Activated naive CD4-positive, alpha-beta T cell treated with anti-CD3 and anti-CD28 coated beads, Interleukin-2, amount 50 U/mL, for 72 hours (primary cell): ENCODE measurements around the gene APOA5. TPM values are rescaled to one million over a fixed set of nuclear protein-coding genes. Genes with fewer than 3 reads are reported as not detected.

Source experiments
- ATAC-seq, 2 donors: fragments of 150-1000 bp; cut with Tn5 transposase; 2 replicates each; pipeline ENCODE4 v1.10.0; 2021; ENCODE audit warnings: mild to moderate bottlenecking in 2 of 2, moderate library complexity in 2 of 2
- DNase-seq, 2 donors: peaks; one replicate each; pipeline ENCODE4 v3.0.0; 2021 to 2022; ENCODE audit warnings: low spot score in 2 of 2
- H3K27ac Mint-ChIP-seq, 2 donors: one replicate each; pipeline ENCODE4 v1.8.0; 2022; ENCODE audit warnings: mild to moderate bottlenecking in 2 of 2, mixed read lengths in 2 of 2
- H3K36me3 Mint-ChIP-seq, 2 donors: one replicate each; pipeline ENCODE4 v1.8.0; 2022; ENCODE audit warnings: mixed read lengths in 2 of 2
- H3K9me3 Mint-ChIP-seq, 2 donors: one replicate each; pipeline ENCODE4 v1.8.0; 2022; ENCODE audit warnings: mixed read lengths in 2 of 2
- total RNA-seq, 2 donors: library from RNA; stranded (reverse); gene quantifications; one replicate each; pipeline ENCODE4 v1.2.3, GENCODE V29; 2022

The APOA5 gene
- total RNA-seq, 2 donors from 2014 or later = not detected

GRCh38 chr11:116830184-116830912, 38.7 kb upstream of the APOA5 start:
- no peak for DNase-seq
- Mint-ChIP-seq H3K36me3 (no peaks in the 10 kb centered on the region), H3K27ac (no peak overlapping the region), H3K9me3 (no peaks in the 10 kb centered on the region)
- ATAC-seq = no peak

- Mint-ChIP-seq H3K36me3 (no peaks in the 10 kb centered on the region), H3K27ac (no peak within 1 kb of the TSS), H3K9me3 (no peaks in the 10 kb centered on the region)
- DNase-seq (no peak), ATAC-seq (no peak)
These were observed 38.0 kb upstream of the APOA5 start, which contains the start of gene APOC3 for GRCh38 chr11:116829525-116830183. TSS of gene APOC3 (plus strand) at chr11:116829907. CDS start at chr11:116830583, 676 bp downstream.

GRCh38 chr11:116828632-116829524, 37.2 kb upstream of the APOA5 start:
- ATAC-seq (no peak), DNase-seq (no peak)
- Mint-ChIP-seq H3K9me3 (no peaks in the 10 kb centered on the region), H3K36me3 (no peaks in the 10 kb centered on the region), H3K27ac (no peak overlapping the region)

- no peaks in the 10 kb centered on the region for H3K9me3 Mint-ChIP-seq
- ATAC-seq (no peak), DNase-seq (peak in 1 of 2 donors; percentile 53)
- H3K36me3 Mint-ChIP-seq = no peaks in the 10 kb centered on the region
- no peak overlapping the region for H3K27ac Mint-ChIP-seq
These were observed 35.8 kb upstream of the APOA5 start for GRCh38 chr11:116827461-116827860.

- peak in 1 of 2 donors; percentile 48 for DNase-seq
- no peak for ATAC-seq
- Mint-ChIP-seq H3K27ac (no peak overlapping the region), H3K9me3 (no peaks in the 10 kb centered on the region), H3K36me3 (no peaks in the 10 kb centered on the region)
These were observed 35.2 kb upstream of the APOA5 start for GRCh38 chr11:116826751-116827431.

GRCh38 chr11:116825854-116826750, 34.4 kb upstream of the APOA5 start:
- ATAC-seq = no peak
- no peak overlapping the region for H3K27ac Mint-ChIP-seq
- no peaks in the 10 kb centered on the region for H3K9me3 Mint-ChIP-seq
- no peaks in the 10 kb centered on the region for H3K36me3 Mint-ChIP-seq
- DNase-seq = no peak

GRCh38 chr11:116825434-116825833, 33.8 kb upstream of the APOA5 start:
- no peaks in the 10 kb centered on the region for H3K36me3 Mint-ChIP-seq
- no peaks in the 10 kb centered on the region for H3K9me3 Mint-ChIP-seq
- H3K27ac Mint-ChIP-seq = no peak overlapping the region
- ATAC-seq (no peak), DNase-seq (no peak)

- H3K27ac Mint-ChIP-seq = no peak within 1 kb of the TSS
- DNase-seq (no peak), ATAC-seq (no peak)
These were observed 31.6 kb upstream of the APOA5 start, which contains the start of gene APOA4 for GRCh38 chr11:116823031-116823843. TSS of gene APOA4 (minus strand) at chr11:116823304. CDS start at chr11:116823191, 113 bp downstream.

GRCh38 chr11:116822575-116822974, 30.9 kb upstream of the APOA5 start:
- no peak overlapping the region for H3K27ac Mint-ChIP-seq
- ATAC-seq (no peak), DNase-seq (no peak)
- no peaks in the 10 kb centered on the region for H3K36me3 Mint-ChIP-seq
- H3K9me3 Mint-ChIP-seq = no peaks in the 10 kb centered on the region

More at GRCh38 chr11:116823031-116823843, 31.6 kb upstream of the APOA5 start, which contains the start of gene APOA4:
- H3K9me3 Mint-ChIP-seq = no peaks in the 10 kb centered on the region
- no peaks in the 10 kb centered on the region for H3K36me3 Mint-ChIP-seq

GRCh38 chr11:116821050-116821918, 29.6 kb upstream of the APOA5 start:
- Mint-ChIP-seq H3K36me3 (no peaks in the 10 kb centered on the region), H3K27ac (no peak overlapping the region), H3K9me3 (no peaks in the 10 kb centered on the region)
- ATAC-seq (no peak), DNase-seq (no peak)

- no peak for ATAC-seq
- no peak for DNase-seq
- Mint-ChIP-seq H3K9me3 (no peaks in the 10 kb centered on the region), H3K27ac (no peak overlapping the region), H3K36me3 (no peaks in the 10 kb centered on the region)
These were observed 27.4 kb upstream of the APOA5 start for GRCh38 chr11:116819049-116819448.

- H3K9me3 Mint-ChIP-seq = no peaks in the 10 kb centered on the region
- no peak overlapping the region for H3K27ac Mint-ChIP-seq
- ATAC-seq (no peak), DNase-seq (no peak)
- no peaks in the 10 kb centered on the region for H3K36me3 Mint-ChIP-seq
These were observed 22.8 kb upstream of the APOA5 start for GRCh38 chr11:116814502-116814901.

- no peak for ATAC-seq
- H3K27ac Mint-ChIP-seq = no peak overlapping the region
- no peak for DNase-seq
- H3K36me3 Mint-ChIP-seq = no peaks in the 10 kb centered on the region
- no peaks in the 10 kb centered on the region for H3K9me3 Mint-ChIP-seq
These were observed 22.2 kb upstream of the APOA5 start for GRCh38 chr11:116813781-116814471.
